Stomach (tissue), 4 donors: ENCODE measurements around the gene SLC7A11.

Experiments used
- EP300 ChIP-seq: sonication (generic); formaldehyde crosslinking; IDR thresholded peaks from one replicate; pipeline ENCODE4 v1.6.1; 2017; ENCODE audit warnings: antibody characterized with exemption
- POLR2A ChIP-seq, 4 donors: fragments of 450-650 bp; IDR thresholded peaks; one replicate each; pipeline ENCODE4 v1.6.1; 2016; ENCODE audit warnings: antibody characterized with exemption in 4 of 4, control low read depth in 2 of 4, mild to moderate bottlenecking in 1 of 4, moderate library complexity in 1 of 4
- POLR2AphosphoS5 ChIP-seq, 3 donors: sonication (generic); formaldehyde crosslinking; IDR thresholded peaks; one replicate each; pipeline ENCODE4 v1.6.1; 2016; ENCODE audit warnings: antibody characterized with exemption in 3 of 3
- TF ChIP-seq, protein P1 (sequence below), 7 experiments: fragments of 450-650 bp in 4 of 7; fragments of 200-600 bp in 3 of 7; sonication (generic) in 3 of 7; IDR thresholded peaks; one replicate each; pipeline ENCODE4 v1.5.1; 2016 to 2019; ENCODE audit warnings: antibody characterized with exemption in 7 of 7, control low read depth in 2 of 7, mild to moderate bottlenecking in 1 of 7

DNA sequence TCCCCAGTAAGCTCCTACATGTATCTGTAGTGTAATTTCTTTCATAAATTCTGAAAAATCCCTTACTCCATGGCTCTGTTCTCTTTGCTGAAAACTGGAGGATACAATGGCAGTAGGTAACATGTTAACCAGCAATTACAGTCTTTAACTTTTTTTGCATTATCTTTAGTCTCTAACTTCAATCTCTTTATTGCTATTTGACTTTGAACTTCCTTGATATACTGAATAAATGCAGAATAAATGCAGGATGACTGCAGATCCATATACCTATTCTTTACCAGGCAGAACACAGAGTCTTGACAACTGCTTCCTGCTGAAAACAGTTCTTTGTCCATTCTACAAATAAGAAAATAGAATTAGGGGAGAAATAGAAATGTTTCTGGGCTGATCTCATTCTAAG, 101.3 kb downstream of the SLC7A11 start:
- TF ChIP-seq, protein P1, sequence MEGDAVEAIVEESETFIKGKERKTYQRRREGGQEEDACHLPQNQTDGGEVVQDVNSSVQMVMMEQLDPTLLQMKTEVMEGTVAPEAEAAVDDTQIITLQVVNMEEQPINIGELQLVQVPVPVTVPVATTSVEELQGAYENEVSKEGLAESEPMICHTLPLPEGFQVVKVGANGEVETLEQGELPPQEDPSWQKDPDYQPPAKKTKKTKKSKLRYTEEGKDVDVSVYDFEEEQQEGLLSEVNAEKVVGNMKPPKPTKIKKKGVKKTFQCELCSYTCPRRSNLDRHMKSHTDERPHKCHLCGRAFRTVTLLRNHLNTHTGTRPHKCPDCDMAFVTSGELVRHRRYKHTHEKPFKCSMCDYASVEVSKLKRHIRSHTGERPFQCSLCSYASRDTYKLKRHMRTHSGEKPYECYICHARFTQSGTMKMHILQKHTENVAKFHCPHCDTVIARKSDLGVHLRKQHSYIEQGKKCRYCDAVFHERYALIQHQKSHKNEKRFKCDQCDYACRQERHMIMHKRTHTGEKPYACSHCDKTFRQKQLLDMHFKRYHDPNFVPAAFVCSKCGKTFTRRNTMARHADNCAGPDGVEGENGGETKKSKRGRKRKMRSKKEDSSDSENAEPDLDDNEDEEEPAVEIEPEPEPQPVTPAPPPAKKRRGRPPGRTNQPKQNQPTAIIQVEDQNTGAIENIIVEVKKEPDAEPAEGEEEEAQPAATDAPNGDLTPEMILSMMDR (IDR thresholded peaks at IDR 0.05): no peak
- no peak for TF ChIP-seq EP300
- no peak for TF ChIP-seq POLR2A (IDR thresholded peaks at IDR 0.05)
- no peak for TF ChIP-seq POLR2AphosphoS5 (IDR thresholded peaks at IDR 0.05)
